Testis (tissue), 2 donors: ENCODE measurements around the gene GALNT7.

ENCODE experiments used
- CTCF ChIP-seq, 3 experiments: fragments of 450-650 bp in 2 of 3; fragments of 200-600 bp in 1 of 3; sonication (generic) in 1 of 3; IDR thresholded peaks; one replicate each; pipeline ENCODE4 v1.5.1; 2016 to 2019; ENCODE audit warnings: antibody characterized with exemption in 3 of 3, mild to moderate bottlenecking in 2 of 3, moderate library complexity in 1 of 3
- POLR2A ChIP-seq: fragments of 450-650 bp; IDR thresholded peaks from one replicate; pipeline ENCODE4 v1.6.1; 2017; ENCODE audit warnings: antibody characterized with exemption, mild to moderate bottlenecking, moderate library complexity

- TF ChIP-seq CTCF (IDR thresholded peaks at IDR 0.05) (no peak), POLR2A (no peak)
These were observed 139.2 kb downstream of the GALNT7 start for GRCh38 chr4:173307778-173308177.
